NCI-H510A treated with DMSO at 0.1 percent for 48 hours (cell line): Measurements from ENCODE around the gene QARS1.

Experiments
- DNase-seq: peaks from one replicate; lab custom pipeline; 2025; lab: John Stamatoyannopoulos, UW

Gene QARS1

DNA sequence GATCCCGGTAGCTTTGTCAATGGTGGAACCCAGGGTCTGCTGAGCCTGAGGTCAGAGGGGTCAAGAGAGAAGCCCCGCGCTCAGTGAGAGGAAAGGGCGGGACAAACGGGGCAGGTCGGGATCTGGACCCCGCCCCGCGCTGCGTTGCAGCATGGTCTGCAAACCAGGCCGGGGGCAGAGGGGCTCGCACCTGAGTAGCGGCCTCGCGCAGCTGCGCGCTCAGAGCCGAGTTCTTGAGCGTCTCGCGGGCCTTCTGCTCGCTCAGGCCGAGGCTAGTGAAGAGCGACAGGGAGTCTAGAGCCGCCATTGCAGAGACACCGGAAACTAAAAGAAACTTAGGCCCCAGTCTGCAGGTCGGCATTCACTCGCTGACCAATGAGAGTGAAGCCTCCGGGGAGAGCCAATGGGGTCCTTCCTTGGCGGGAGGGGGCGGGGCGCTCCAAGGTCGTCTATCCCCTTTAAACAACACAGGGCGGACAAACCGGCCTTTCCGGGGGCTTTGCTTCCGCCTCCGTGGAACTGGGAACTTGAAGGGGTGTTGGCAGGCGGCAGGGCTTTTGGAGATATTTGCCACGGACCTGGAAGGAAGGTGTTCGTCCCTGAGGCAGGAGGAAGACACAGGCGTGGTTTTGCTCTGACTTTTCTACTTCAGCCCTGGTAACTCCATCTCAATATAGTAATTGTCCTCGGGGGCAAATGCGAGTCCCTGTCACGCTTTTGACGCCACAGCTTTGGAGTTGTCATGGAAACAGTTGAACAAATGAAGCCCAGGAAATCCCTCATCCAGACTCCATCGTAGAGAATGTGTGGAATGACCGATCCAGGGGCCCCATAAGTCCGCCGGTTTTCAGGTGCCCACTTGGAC is at the start of gene QARS1:
Gene QARS1, minus strand, starts transcription at position 331 of the 865 bp plus-strand sequence. Its CDS starts 24 bp downstream, at position 307.
- DNase-seq = peak; percentile 70

DNA sequence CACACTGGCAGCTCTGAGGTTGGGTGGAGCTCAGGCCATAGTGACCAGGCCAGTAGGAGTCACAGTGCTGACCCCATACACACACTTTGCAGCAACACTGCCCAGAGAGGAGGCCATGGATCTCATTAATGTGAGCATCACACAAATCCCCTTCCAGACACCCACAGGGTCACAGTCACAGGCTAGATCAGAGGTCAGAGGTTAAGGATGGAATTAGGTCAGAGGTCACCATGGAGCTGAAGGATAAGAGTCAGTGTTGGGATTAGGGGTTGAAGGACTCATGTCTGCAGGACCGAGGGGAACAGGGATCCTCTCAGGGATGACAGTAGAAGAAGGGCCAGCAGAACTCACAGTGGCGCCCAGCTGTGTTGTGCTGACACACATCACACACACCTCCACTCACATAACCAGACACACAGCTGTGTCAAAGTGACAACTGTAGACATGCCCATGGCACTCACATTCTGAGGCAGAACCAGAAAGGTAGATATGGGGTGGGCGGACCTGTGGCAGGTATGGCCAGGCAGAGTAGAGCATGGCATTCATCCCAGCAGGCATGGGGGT is 48.9 kb upstream of the QARS1 start:
- no peak for DNase-seq

DNA sequence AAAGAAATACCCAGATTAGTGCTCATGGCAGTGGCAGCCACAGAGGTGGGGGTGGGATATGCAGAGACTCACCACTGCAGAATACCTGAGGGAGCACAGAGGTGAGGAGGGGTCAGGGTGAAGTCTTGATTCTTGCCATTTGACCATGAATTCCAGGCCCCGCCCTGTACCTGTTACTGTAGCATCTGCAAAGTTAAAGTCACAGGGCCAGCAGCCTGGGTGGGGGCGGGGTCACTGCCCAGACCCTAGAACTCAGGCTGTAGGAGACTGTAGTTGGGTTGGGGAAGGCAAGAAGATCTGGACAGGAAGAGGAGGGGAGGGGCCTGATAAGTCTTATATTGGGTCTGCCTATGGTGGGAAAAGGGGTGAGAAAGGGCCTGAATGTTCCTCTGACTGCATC is 47.1 kb upstream of the QARS1 start:
- no peak for DNase-seq

DNA sequence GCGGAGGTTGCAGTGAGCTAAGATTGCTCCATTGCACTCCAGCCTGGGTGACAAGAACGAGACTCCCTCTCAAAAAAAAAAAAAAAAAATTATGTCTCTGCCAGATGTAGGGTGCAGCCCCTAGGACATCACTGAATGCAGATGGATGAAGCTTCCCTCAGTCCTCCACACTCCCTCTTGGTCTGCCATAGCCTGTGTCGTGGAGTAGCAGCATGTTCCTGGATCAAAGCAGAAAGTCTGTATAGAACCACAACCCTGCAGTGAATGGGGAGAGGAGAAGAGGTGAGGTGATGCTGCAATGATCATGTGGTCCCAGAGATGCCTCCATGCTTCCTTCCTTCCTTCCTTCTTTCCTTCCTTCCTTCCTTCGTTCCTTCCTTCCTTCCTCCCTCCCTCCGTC is 43.6 kb upstream of the QARS1 start:
- no peak for DNase-seq

DNA sequence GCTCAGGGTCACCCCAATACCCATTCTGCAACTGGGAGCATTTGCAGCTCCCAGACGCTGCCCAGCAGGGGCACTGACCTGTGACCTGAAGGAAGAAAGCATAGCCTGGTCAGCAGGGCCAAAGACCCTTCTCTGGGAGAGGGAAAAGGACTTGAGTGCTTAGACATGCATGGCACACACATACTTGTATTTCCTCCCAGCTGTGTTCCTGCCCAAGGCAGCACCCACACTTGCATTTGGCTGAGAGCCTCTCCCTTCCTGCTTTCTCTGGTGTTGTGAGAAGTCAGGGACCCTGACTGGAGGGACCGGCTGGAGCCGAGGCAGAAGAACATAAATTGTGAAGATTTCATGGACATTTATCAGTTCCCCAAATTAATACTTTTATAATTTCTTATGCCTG is 35.5 kb upstream of the QARS1 start:
- no peak for DNase-seq

DNA sequence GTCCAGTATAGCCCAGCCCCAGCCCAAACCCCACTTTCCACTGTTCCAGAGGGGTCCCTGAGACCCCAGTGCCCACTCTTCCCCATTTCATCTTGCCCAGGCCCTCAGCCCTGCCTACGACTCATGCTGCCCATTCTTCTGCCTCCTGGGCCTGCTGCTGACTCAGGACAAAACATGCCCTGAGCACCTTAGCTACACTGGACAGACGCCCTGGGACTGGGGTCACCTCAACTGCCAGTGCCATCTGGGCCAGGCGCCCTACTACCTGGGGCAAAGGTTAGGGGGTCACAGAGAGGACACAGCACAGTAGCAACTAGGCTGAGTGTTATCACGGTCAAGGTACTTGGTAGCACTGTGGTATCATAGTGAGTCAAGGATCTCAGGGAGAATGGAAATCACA is 30.9 kb upstream of the QARS1 start:
- no peak for DNase-seq

DNA sequence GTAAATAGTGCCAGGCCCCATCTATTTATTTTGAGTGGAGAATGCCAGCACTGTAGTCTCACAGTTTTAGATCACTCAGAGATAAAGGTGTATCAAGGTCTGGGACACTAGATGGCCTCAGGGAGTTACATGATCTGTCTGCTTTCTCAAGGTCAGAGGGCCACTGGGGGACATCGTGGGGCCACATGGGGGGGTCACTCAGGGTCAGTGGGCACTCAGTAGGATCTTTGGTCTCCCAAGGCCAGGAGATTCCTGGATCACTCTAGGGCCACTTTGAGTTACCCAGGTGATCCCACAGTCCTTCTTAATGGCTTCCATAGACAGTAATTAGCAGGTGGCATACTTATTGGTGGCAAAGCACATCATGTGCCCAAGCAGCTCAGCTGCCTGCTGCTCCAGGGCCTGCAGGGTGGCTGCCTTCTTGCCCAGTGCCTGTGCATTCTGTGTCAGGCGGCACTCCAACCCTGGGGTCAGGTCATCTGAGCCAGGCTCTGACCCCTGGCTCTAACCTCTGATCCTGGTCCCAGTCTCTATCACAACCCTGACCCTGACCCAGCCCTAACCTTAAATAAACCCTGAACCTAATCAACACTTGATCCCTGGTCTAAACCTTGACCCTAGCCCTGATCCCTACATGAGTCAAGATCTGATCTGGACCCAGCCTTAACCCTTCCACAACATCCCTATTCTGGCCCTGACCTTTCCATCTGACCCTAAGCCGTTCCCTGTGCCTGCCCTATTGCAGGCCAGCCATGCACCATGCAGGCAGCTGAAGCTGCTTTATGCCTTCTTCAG is 30.1 kb upstream of the QARS1 start:
- DNase-seq = no peak

DNA sequence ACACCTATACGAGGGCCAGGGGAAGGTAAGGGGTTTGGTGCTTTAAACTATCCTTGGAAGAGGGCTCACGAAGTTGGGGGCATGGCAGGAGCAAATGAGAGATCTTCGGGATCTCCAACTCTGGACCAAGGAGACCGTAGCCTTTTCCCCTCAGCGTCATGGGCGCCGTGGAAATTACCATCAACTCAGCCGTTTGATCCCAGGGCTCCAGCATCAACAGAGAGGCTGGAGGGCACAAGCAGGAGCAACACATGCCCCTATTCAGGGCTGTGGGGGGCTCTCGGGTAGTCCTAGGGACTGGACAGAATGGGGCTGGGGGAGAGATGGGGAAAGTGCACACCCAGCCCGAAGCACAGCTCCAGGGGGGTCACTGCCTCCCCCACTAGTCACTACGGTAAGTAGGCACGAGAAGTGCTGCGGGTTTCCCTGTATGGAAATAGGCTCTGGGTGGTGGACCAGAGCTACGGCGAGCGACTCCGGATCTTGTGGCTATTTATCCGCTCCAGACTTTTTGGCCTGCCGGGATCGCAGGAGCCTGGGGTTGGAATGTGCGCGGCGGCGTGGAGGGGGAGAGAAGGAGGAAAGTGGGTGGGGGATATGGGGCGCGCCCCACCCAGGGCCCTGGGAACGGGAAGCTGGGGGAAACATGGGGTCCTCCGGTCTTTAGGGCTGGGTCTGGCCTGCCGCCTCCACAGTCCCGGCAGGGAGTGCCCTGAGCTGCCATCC is 28.8 kb upstream of the QARS1 start:
- DNase-seq = peak; percentile 32

DNA sequence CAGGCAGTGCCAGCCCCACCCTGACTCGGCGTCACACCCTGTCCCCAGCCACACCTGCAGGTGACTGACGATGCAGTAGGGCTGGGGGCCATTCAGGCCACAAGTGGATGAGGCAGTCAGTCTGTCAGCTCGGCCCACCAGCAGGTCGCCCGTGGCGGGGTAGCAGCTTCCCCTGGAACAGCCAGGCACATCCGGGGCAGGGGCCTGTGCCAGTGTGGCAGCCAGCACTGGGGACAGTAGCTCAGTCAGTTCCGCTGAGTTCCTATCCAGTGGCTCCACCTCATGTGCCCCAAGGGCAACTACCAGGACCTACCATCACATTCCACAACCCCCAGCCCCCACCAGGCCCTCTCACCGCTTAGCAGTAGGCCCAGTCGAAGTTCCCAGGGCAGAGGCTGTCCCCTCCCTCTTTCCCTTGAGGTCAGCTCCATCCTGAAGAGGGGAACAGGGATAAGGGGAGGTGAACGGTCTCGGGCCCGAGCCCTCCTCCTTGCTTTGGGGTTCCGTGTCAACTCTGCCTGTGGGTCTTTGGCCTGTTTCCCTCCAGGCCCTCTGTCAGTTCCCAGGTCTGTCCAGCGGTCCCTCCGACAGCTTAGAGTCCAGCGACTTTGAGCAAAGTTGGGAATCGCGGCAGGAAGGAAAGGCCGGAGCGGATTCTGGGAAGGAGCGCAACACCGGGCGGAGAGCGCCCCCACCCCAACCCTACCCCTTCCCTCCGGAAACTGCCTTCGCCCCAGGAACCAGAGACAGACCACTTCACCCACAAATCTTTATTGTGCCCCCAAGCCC is 28.1 kb upstream of the QARS1 start, which contains the start of gene LAMB2:
Gene LAMB2, minus strand, starts transcription at position 614 of the 789 bp plus-strand sequence. Its CDS starts 183 bp downstream, at position 431.
- DNase-seq = peak; percentile 11

DNA sequence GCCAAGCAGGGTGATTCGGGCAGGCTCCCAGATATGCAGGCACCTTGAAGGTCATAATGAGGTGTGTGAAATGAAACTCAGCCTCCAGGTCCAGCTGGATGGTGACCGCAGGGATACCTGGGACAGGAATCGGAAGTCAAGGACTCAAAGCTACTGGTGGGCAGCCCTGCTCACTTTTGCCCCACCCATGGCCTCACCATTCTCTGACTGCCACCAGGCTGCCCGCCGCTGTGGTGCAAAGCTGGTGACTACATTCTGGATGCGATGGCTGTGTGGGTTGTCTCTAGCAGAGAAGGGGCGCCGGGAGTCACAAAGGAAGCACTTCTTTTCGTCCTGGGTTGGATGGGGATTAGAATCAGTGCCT is 27.5 kb upstream of the QARS1 start:
- no peak for DNase-seq

DNA sequence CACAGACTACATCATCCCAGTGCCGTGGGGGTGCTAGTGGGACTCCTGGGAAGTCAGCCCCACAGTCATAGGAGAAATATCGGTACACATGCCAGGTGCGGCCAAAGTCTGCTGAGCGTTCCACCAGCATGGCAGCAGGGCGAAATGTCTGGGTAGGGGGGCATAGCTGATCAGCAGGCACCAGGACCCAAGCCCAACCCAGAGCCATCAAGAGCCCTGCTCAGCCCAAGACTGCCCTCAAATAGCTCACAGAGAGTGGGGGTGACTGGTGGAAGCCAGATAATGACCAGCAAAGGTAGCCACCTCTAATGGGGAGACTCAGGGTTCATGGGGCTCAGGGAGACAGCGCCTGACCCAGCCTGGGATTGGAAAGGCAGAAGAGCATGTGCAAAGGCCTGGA is 27.0 kb upstream of the QARS1 start:
- no peak for DNase-seq

DNA sequence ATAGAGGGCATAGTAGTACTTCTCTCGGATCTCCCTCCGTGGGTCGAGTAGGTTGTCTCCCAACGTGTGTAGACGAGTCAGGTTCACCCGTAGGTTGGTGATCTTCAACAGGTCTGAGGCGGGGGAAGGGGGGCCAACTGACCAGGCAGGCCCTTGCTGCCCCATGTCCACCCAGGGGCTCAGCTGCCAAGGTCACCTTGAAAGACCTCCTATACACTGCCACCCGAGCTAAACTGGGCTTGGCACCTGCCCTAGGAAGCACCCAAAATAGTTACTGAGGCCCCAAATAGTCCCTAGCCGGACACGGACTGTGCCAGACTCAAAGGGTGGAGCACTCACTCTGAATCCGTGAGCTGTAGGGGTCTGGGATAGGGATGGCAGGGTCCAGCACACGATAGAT is 26.5 kb upstream of the QARS1 start:
- no peak for DNase-seq

DNA sequence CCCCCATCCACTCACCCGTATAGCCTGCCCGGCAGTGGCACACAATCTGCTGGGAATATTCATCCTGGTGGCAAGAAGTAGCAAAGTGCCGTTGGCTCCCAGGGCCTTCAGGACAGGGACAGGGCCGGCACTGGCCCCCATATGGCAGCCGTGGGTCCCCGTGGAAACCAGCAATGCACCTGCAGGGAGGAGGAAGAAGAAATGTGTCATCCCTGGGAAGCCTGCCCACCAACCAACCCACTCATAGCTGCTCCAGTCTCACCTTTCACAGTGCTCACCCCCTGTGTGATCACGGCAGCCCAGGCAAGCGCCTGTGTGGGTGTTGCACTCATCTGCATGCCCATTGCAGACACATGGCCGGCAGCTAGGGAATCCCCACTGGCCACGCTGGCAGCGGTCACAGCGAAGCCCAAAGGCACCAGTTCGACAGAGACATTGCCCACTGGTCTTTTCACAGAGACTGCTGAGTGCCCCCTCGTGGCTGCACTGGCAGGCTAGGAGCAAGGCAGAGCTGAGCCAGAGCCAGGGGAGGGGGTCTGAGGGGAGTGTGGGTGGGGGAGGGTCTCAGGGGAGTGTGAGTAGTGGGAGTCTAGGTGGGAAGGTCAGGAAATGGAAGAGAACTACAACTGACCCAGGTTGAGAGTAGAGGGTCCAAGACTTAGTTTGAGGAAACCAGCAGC is 20.6 kb upstream of the QARS1 start:
- DNase-seq = no peak

DNA sequence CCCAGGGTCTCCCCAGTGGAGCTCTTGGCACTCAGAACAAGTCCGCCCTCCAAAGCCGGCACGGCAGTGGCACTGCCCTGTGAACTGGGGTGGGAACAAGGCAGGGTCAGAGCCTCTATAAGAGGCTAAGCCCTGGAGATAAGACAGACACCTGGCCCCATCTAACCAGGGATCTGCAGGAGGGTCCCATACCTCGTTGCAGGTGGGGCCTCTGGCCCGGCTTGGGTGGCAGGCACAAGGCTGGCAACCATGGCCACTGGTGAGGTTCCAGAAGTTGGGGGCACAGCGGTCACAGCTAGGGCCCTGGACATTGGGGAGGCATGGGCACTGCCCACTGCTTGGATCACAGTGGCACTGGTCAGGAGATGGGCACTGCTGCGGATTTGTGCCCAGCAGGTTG is 19.6 kb upstream of the QARS1 start:
- DNase-seq = no peak

DNA sequence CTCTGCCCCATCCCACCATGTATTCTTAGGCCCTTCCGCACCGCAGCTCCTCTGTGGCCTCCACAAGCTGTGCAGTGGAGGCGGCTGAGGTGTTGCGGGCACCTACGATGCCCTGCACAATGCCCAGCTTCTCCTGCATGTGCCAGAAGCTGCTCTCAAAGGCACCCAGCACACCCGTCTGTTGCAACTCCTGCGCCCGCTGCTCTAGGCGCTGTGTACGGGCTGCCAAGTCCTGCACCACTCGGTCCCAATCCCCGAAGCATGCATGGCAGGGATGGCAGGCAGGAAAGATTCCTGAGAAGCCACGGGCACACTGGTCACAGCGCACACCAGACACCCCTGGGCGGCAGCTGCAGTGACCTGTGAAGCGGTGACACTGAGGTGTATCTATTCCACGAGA is 19.1 kb upstream of the QARS1 start:
- DNase-seq = no peak

DNA sequence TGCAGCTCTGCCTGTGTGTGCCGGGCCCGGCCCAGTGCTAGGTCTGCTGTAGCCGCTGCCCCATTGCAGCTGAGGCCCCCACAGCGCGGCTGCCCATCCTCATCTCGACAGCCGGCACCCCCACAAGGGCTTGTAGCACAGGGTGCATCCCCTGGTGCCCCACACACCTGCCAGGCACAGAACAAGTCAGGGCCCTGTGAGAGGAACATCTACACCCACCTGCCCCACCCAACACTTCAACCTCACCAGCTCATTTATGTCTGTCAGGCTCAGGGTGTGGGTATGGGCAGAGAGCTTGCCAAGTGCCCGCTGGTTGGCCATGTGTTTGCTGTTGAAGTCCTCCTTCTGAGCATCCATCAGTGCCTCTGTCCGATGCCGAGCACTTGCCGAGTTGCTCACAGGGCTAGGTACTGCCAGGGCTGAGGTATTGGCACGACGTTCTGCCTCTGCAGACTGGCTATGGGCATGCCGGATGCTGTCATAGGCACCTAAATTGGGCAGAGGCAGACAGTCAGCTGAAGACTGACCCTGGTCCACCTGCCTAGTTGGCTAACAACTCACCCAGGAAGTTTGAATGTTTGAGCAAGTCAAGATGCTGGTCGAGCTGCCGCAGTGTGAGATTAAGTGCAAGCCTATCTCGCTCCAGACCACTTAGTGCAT is 18.5 kb upstream of the QARS1 start:
- no peak for DNase-seq

DNA sequence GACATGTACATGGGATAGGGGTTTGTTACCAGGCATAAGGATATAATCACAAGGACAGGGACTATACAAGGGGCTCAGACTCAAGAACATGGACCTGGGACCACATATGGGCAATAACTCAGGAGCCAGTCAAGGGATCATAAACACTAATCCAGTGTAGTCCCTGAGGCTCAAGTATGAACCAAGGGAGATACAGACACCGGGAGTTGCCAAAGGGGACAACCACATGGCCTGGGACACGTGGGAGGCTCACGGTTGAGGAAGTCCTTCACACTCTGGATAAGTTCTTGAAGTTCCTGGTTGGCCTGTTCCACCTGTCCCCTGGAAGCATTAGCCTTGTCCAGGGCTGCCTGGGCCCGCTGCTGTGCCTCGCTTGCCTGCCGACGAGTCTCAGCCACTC is 17.9 kb upstream of the QARS1 start:
- DNase-seq = no peak

DNA sequence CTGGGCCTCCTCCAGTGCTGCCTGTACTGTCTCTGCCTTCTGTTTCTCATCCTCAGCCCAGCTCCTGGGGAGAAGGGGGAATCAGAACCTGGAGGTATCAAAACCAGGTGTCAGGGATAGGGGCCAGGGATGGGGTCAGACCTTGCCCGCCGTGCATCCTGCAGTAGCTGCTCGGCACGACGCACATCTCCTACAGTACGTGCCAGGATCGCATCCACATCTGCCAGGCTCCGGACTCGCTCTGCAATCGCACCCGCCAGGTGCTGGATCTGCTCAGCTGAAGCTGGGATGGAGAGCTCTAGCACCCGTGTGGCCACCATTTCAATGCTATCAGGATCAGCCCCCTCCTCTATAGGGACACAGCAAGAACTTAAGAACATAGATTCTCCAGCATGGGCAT is 17.5 kb upstream of the QARS1 start:
- no peak for DNase-seq

DNA sequence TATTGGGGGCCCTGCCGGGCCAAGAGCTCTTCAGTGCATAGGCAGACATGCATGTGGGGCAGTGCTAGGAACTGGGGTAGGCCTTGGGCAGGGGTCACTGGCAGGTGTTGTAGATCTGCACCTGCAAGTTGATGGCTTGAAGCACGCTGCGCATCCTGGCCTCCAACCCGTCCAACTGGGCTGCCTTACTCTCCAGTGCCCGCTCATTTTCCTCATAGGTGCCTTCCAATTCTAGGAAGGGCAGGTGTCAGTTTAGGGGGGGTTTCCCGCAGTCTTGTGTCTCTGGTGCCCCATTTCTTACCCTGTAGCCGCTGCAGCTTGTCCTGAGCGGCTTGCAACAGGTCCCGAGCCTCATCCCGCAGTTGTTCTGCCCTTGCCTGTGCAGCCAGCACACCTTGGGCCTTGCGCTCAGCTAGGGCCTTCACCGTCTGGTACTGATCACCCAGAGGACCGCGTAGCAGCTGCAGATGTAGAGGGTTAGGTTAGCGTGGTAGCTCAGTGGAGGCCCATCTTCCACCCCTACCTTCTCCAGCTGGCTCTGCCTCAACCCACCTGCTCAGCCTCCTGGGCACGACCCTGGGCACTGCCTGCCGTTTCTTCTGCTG is 16.7 kb upstream of the QARS1 start:
- DNase-seq = no peak
